ENCODE measurements around the gene ALDH1L2.

- TF ChIP-seq POLR2A (IDR thresholded peaks at IDR 0.05), result no peak
- TF ChIP-seq, protein P1, sequence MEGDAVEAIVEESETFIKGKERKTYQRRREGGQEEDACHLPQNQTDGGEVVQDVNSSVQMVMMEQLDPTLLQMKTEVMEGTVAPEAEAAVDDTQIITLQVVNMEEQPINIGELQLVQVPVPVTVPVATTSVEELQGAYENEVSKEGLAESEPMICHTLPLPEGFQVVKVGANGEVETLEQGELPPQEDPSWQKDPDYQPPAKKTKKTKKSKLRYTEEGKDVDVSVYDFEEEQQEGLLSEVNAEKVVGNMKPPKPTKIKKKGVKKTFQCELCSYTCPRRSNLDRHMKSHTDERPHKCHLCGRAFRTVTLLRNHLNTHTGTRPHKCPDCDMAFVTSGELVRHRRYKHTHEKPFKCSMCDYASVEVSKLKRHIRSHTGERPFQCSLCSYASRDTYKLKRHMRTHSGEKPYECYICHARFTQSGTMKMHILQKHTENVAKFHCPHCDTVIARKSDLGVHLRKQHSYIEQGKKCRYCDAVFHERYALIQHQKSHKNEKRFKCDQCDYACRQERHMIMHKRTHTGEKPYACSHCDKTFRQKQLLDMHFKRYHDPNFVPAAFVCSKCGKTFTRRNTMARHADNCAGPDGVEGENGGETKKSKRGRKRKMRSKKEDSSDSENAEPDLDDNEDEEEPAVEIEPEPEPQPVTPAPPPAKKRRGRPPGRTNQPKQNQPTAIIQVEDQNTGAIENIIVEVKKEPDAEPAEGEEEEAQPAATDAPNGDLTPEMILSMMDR (IDR thresholded peaks at IDR 0.05), result no peak
Observed at GRCh38 chr12:105026411-105026810, 57.8 kb downstream of the ALDH1L2 start.
